HG03354 (cell line): ENCODE results near the gene MSI2.

ENCODE experiments used
- ATAC-seq: cut with Tn5 transposase; IDR thresholded peaks from one replicate; pipeline ENCODE4 v1.9.1; 2021; ENCODE audit warnings: mild to moderate bottlenecking; ENCODE audit not compliant: unreplicated experiment, poor library complexity, severe bottlenecking

MSI2 gene

GRCh38 chr17:57645950-57646665, 389.8 kb downstream of the MSI2 start:
- ATAC-seq = no peak

GRCh38 chr17:57648720-57649119, 392.4 kb downstream of the MSI2 start:
- no peak for ATAC-seq

GRCh38 chr17:57649191-57649590, 392.9 kb downstream of the MSI2 start:
- ATAC-seq = no peak

DNA sequence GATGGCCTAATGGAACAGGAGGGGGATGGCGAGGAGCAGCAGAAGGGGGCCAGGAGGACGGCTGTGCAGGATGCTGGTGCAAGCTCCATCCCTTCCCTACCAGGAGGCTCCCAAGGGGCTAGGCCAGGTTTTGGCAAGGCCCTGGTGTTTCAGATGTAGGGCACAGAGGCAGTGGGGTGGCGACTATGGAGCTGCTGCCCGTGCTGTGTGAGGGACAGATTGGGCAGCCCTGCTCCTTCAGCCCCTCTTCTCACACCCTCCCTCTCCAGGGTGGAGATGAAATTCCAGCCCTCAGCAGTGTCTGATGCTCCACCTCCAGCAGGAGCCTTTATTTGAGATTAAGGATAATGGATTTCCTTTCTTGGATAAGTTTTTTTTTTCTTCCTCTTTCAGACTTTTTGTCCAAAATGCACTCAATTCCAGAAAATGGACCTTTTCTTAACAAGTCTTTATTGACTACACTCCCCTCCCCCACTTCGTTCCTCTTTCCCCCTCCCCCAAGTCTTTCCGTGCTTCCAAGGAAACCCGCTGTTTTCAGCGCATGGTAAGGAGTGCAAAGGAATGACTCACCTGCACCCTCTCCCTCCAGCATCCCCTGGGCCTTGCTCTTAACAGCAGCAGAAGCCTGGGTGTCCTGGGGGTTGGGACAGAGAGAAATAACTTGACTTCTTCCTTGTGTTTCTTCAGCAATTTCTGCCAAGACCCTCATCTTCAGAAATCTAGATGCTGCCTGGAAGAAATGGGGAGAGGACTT, 393.6 kb downstream of the MSI2 start:
- no peak for ATAC-seq

- ATAC-seq = no peak
Measured at GRCh38 chr17:57650548-57650947, 394.2 kb downstream of the MSI2 start.

GRCh38 chr17:57651451-57651850, 395.1 kb downstream of the MSI2 start:
- ATAC-seq = no peak

- no peak for ATAC-seq
Measured at GRCh38 chr17:57651996-57652395, 395.7 kb downstream of the MSI2 start.

DNA sequence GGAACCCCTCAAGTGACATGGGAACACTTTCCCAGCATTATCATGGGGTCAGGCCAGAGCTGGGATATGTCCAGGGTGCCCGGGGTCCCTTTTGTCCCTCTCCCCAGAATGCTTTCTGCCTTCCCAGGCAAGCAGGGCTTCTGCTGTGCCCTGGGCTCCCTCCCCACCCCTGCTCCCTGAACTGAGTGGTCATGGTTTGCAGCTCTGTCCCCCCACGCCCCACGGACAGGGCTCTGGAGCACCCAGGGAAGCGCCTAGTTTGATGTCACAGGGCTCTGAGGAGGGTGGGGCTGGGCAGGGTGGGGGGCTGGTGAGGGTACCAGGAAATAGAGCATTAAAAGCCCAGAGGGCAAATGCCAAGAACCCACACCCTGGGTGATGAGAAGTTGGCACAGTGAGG, 396.5 kb downstream of the MSI2 start:
- ATAC-seq = no peak

- no peak for ATAC-seq
Measured at GRCh38 chr17:57653279-57653678, 397.0 kb downstream of the MSI2 start.

GRCh38 chr17:57654040-57654775, 397.9 kb downstream of the MSI2 start:
- ATAC-seq = no peak

DNA sequence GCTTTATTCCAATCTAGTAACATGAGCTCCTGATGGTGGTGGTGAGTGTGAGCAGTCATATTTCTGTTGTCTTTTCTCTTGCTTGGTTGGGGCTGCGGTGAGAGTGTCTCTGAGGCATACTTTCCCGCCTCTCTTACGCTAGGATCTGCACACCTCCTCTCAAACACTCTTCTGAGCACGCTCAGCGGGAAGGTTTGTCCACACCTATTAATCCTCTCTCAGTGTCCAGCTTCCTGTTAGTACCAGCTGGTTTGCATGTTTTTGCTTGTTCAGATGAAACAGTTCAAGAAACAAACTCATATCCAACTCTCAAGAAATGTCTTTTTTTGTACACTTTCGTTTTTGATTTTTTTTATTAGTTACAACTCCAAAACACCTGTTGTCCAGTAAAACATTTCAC, 399.2 kb downstream of the MSI2 start:
- ATAC-seq = no peak

GRCh38 chr17:57657211-57657610, 400.9 kb downstream of the MSI2 start:
- no peak for ATAC-seq

GRCh38 chr17:57662041-57662440, 405.7 kb downstream of the MSI2 start:
- ATAC-seq = no peak

DNA sequence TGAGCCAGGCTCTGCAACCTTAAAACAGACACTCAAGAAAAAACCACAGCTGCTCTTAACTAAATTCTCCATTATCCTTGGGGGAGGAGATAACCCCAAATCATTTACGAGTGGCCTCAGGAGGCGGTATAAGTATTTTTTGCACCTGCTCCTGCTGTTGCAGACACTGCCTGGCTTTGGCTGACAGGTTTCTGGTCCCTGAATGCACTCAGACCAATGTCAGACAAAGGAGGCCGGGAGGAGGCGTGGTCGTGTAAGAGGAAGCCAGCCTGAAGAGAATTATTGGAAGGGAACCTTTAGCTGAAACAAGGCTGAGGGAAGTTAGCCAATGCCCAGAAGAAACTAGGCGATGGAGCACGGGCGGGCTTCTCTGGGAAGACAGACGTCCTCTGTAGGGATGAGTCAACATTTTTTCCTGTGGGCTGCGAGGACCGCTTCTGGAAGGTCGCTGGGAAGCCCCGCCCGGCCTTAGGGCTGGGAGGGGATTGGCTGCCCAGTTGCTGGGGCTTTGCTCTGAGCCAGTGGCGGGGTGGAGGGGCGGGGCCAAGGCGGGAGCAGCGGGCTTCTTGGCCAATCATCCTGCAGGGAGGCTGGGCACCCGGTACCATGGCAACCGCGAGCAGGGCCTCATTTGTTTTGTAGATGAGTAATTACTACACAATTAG, 406.5 kb downstream of the MSI2 start:
- ATAC-seq = peak; percentile 79

DNA sequence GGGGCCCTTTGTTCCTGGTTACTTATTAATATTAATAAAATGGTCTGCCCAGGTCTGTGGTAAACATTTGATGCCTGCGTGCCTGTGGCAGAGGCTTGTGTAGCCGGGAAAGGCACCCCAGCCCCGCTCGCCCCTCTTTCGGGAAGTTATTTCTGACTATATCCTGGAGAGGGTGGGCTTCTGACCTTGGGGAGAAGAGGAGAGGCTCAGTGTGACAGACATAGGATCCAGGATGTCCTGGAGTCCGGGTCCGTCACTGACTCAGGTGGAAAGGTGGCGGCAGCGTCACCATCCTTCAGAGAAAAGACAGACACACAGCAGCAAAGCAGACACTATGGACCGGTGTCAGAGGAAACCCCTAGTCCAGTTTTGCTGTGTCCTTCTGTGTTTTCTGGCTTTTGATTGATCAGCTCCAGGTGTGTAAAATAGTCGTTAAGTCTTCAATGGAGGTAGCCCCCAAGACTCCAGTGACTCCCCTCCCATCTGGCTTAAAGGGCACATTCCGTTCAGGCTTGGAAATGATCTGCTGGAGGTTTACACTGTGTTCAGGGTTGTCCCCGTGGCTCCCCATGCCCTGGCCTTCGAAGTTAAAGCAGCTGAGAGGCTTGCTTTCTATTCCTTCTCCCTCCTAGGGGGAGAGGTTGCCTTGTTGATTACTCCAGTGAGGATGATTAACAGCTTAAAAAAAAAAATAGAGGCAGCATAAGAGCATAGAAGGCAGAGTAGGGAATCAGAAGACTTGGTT, 407.2 kb downstream of the MSI2 start:
- no peak for ATAC-seq

- ATAC-seq = no peak
Measured at GRCh38 chr17:57665128-57665527, 408.8 kb downstream of the MSI2 start.

DNA sequence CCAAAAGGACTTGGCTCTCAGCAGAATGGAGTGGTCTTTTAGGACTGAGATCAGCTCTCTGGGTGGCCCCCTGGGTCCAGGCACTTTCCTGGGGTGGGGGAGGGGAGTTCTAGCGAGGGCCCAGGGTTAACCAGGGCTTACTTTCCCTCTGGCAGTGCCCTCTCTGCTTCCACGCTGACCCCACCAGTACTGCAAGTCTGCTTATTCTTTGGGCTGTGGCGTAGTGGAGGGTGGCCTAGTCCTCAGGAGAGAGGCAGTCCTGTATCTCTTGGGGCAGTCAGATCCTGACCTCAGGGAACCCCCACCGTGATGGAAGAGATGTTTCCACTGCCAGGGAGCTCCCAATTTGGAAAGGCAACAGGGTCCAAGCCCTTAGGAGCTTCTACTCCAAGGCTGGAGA, 409.4 kb downstream of the MSI2 start:
- ATAC-seq = no peak

- ATAC-seq = no peak
Measured at GRCh38 chr17:57666201-57666870, 410.0 kb downstream of the MSI2 start.

DNA sequence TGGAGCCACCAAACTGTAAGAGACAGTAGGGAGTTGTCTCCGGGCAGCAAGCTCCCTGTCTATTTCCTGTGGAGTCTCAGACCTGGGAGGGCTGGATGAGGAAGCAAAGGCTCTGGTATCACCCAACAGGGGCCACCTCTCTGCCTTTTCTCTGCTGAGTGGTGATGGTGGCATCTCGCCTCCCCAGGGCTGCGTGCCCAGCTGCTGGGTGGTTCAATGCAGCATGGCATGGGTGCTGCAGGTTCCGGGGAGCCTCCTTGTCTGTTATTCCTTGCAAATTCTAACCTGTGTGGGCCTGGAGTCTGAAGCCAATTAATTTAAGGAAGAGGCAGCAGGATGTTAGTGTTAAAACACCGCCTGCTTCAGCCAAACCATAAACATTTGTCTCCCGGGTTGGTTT, 410.6 kb downstream of the MSI2 start:
- no peak for ATAC-seq
